NT2/D1 (cell line): ENCODE results near the gene PDE4B.
"Not testable (repeated sequence)": the region's sequence is repeated elsewhere in the genome, so short reads cannot be mapped to it uniquely, and the experiment has no call there.

Experiments
- SUZ12 ChIP-seq: IDR thresholded peaks from 2 replicates; pipeline ENCODE4 v1.6.1; 2011; ENCODE audit not compliant: insufficient read length, insufficient read depth; ENCODE audit errors: extremely low read depth
- ZNF274 ChIP-seq: IDR thresholded peaks from 2 replicates; pipeline ENCODE4 v1.6.1; 2011; ENCODE audit warnings: mild to moderate bottlenecking, low read depth, low read length

GRCh38 chr1:66420171-66420570 lies 627.5 kb downstream of the PDE4B start:
- not testable (repeated sequence) for TF ChIP-seq ZNF274, SUZ12
